A549 treated with RU486 at 1 μM for 4 hours (cell line): ENCODE measurements around the gene SOCS2. TPM values are rescaled to one million over a fixed set of nuclear protein-coding genes. Genes with fewer than 3 reads are reported as not detected.

Experiments used
- total RNA-seq: library from RNA; stranded (reverse); fragments of 200-300 nt; extraction: Qiagen RNA extraction; gene quantifications from 5 replicates; pipeline ENCODE4 v1.2.3, GENCODE V29; 2022; ENCODE audit warnings: low read depth

Gene SOCS2
- total RNA-seq = 16.9 to 34.2 TPM (median 28.9 TPM) in 5 replicates

GRCh38 chr12:93571925-93572711 lies at the start of gene SOCS2:
Gene SOCS2, plus strand, starts transcription at chr12:93572675. Its CDS starts 223 bp downstream, at chr12:93572898.

Other genes starting within 250 kb of the SOCS2 start
- gene NUDT4, start 194.8 kb upstream of the SOCS2 start, total RNA-seq = 21.3 to 31.9 TPM (median 31.2 TPM) in 5 replicates
- 130 to 206 TPM (median 163 TPM) in 5 replicates for gene UBE2N, start 130.7 kb upstream of the SOCS2 start, total RNA-seq
- gene MRPL42, start 105.2 kb upstream of the SOCS2 start, total RNA-seq = 43.3 to 63.7 TPM (median 54.0 TPM) in 5 replicates
- gene CRADD, start 104.7 kb downstream of the SOCS2 start, total RNA-seq = 10.3 to 18.2 TPM (median 10.7 TPM) in 5 replicates